Kidney capillary endothelial cell (primary cell): ENCODE data around the gene ADARB1.

Experiments
- DNase-seq: peaks from one replicate; pipeline ENCODE4 v3.0.0-alpha.2; 2018; ENCODE audit warnings: low spot score

ADARB1 gene

DNA sequence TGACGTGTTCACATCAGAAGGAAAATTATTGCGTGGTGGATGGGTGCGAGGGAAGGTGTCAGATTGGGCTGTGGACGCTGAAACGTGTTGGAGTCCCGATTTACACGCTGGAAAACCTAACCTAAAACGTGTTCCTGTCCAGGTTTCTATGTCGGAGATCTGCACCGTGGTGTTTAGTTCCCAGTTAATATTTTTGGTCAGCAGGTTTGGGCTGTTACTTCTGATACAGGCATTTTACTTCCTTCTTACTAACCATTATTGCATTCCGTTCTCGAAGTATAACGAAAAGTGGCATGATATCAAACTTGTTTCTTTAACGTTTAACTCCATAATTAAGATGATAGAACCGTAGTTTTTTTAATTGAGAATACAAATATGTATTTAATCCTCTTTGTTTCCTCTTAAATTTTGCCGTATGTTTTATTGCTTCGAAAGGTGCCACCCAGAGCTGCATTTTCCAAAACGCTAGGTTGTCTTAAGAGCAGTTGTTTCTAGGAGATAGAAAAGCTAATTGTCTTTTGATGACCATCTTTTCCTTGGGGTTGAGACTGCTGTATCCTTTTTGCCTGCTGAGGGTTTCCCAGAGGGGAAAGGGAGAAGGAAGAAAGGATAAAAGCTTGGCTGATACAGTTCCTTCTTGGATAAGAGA is 1.3 kb downstream of the ADARB1 start:
- DNase-seq = no peak

DNA sequence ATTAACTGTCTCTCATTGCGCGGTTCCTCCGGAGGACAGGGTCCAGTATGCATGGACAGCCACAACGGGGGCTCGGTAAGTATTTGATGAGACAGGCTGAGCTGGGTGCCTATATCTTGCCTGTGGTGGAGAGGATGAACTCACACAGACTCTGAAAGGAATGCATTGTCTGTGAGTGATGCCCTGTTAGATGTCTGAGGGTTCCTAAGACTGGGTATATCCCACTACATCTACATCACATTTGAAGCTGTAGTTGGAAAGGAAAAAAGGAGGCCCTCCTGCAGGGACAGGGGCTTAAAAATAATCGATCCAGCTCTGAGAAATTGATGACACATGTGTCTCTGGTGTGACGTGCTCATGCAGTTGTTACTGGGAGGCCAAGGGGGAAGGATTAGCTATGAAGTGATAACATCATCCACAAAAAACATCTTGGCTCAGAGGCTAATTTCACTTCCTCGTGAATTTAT is 1.9 kb downstream of the ADARB1 start:
- no peak for DNase-seq

DNA sequence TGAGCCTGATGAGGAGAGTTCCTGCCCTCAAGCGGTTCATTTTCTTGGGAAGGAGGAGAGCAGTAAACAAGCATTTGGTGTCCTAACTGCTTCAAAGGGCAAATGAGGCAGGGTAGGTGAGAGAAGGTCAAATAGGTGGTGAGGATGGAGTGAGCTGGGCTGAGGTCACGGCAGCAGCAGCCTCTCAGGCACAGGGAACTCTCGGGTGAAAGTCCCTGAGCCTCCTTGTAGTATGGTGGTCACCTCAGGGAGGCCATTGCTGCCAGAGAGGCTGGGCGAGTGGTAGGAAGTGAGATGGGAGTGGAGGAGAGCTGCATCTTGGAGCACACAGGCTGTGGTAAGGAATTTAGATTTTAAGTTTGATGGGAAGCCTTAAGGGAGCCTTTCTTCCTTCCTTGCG is 4.0 kb downstream of the ADARB1 start:
- DNase-seq = no peak

DNA sequence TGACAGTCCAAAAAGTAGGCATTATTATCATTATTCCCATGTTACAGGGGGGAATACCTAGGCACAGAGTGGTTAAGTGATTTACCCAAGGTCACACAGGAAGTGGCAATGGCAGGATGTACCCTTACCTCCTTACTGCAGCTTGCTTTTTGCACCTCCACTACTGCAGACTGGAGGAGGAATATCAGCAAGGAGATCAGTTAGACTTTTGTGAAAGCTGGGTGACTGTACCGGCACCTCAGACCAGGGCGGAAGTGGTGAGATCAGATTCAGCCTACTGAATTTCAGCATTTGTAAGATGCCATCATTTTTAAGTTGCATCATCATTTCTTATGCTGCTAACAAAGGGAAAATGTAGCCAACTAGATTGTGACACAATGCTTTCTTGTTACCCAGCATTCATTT is 4.5 kb downstream of the ADARB1 start:
- no peak for DNase-seq

DNA sequence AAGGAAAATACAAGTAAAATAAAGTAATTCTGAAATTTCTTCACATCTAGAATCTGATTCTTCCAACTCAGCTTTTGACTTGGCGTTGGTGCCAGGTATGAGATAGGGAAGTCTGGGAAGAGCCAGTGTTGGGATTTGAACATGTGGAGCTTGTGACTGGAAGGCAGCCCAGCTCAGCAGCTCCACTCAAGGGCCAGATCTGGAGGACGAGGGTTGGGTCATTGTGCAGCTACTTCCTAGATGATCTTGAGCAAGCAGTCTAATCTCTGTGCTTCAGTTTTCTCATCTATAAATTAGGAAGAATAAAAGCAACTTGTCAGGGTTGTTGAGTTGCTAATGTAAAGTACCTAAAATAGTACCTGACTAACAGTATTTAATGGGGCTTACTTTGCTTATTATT is 5.0 kb downstream of the ADARB1 start:
- DNase-seq = no peak

DNA sequence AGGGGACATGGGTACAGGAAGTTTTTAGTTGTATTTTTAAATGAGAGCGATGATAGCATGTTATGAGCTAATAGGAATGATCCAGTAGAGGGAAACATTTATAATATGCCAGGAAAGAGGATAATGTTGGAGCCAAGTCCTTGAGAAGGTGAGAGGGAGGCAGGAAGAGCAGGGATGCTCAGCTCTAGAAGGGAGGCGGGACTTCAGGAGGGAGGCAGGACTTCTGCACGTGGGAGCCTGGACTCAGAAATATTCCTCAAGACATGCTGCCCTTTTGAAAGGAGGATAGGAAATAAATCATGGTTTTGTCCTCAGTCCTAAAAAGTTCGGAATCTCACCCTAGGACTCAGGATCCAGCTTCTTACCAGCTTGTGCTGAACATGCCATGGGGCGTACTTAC is 5.9 kb downstream of the ADARB1 start:
- DNase-seq = no peak

DNA sequence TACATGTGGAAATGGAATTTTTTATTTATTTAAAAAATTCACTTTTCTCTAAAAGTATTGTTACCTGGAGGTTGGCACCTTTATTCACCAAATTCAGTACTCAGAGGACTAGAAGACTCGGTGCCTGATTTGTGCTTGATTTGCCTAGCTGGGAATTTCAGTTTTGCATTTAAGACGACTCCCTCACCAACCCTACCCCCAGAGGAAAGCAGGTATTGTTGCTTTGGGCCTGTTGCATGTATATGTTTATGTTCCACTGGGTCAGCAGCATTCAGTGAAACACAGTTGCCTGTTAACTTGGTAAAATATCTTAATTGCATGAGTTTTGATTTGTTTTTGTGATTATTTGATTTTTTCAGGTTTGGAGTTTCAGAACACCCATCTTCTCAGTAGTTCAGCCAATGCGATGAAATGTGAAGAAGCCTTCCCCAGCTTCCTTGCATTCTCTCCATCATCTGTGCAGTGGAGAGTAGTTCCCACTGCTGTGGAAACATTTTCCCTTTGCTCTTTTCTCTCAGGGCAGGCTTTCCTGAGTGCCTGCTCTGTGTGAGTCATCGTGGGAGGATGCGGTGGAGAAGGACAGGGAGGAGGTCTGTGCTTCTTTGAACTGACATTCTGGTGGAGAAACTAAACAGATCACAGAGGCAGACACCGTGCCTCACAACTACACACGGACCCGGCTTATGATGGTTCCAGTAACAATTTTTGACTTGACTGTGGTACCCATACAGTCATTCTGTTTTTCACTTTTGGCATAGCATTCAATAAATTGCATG is 6.4 kb downstream of the ADARB1 start:
- DNase-seq = no peak

DNA sequence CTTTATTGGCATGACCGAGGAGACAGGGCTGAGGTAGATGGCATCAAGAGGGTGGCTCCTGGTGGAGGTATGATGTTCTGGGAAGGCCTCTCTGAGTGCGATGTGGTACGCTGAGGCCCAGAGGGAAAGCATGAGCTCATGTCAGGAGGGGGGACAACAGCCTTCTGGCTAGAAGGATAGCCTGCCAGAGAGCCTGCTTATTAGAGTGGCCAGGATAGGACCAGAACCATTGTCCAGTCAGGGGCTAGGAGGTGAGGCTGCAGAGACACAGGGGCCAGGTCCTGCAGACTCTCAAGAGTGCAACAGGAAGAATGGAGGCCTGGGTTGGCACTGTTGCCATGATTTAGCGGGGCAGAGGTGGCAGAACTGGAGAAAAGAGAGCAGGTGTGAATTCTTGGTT is 7.3 kb downstream of the ADARB1 start:
- DNase-seq = no peak

DNA sequence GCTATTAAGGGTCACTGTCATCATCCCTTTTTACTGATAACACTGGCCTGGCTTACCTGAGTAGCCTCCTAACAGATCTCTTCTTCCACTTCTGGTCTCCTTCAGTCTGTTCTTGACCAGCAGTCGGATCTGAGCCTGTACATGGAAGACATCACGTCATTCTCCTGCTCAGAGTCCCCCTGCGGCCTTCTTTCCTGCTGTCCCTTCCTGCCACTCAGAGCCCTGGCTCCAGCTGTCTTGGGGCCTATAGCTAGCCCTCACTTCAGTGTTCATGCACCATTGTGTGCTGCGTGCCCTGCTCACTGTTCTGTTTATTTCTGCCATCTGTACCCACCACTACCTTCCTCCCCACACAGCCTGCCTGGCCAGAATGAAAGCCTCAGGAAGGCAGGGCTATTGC is 8.4 kb downstream of the ADARB1 start:
- no peak for DNase-seq

DNA sequence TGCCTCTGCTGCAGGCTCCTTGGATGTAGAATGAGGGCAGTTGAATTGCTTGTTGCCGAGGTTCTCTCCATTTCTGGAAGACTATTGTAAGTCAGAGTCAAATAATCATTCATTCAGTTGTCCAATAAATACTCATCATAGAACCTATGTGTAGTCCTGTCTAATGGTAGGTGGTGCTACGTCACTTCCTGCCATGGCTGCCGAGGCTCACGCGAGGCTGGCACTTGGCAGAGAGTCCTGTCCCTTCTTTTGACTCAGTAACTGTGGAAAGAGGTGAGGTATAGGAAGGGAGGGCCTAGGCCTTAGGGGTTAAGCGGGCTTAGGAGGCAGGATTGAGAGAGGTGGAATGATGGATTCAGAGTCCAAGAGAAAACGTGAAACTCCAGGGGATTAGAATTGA is 9.7 kb downstream of the ADARB1 start:
- DNase-seq = no peak

DNA sequence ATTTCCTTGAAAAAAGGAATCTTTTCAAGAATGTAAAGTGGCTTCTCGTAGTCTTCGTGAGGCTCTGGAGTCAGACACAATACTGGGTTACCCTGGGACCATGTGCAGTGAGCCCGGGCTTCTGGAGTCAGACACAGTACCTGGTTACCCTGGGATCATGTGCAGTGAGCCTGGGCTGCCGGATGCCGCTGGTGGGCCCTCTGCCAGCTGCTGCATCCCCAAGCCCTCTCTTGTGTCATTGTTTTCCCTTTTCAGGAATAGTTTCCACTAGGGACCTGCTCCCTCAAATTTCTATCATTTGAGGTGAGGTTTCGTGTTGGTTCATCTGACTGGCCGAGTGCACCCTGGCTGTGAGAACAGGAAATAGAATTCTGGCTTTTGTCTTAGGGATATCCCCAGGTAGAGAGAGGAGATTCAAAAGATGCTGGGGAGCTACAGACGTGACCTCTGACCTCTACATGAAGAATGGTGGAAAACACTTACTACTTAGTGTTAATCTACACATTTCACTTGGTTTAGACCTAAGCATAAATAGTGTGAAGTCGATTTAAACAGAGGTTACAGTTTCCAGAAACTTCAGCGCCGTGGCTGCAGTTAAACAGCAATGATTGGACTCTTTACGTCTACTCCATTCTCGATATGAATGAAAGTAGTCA is 10.6 kb downstream of the ADARB1 start:
- DNase-seq = no peak

DNA sequence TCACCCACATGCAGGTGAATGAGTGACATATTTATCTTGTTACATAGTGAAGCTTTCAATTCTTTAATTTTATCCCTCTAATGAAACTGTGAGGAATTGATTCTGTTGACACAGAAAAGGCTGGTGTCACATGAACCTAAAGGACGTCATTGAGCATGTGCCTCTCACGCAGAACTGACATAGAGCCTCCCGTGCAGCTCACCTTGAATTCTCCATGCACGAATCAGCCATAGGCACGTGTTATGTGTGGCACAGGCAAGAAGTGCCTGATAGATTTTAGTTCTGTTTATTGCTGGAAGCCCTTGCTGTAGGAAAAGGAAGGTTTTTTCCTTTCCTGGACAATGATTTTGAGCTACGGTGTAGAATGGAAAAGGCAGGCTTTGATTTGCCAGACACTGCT is 11.3 kb downstream of the ADARB1 start:
- DNase-seq = no peak

DNA sequence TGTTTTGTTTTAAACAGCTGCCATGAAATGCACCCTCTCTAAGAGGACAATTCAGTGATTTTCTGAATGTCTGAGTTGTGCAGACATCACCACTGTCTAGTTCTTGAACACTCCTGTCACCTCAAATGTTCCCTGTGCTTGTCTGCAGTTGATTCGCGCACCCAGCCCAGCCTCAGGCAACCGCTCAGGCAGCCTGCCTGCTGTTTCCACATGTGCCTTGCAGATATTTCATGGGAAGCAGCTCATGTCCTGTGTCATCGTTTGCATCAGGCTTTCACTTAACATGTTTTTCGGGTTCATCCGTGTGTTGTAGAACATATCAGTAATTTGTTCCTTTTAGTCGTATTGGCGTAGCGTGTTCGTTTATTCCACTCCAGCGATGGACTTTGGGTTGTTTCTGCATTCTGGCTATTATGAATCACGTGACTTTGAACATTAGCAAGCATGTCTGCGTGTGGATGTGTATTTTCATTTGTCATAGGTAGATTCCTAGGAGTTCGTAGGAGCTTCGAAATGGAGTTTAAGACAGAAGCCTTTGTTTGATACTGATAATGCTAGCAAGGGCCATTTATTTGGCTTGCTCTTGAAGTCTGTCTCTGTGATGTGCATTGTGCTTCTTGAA is 12.1 kb downstream of the ADARB1 start:
- DNase-seq = no peak

DNA sequence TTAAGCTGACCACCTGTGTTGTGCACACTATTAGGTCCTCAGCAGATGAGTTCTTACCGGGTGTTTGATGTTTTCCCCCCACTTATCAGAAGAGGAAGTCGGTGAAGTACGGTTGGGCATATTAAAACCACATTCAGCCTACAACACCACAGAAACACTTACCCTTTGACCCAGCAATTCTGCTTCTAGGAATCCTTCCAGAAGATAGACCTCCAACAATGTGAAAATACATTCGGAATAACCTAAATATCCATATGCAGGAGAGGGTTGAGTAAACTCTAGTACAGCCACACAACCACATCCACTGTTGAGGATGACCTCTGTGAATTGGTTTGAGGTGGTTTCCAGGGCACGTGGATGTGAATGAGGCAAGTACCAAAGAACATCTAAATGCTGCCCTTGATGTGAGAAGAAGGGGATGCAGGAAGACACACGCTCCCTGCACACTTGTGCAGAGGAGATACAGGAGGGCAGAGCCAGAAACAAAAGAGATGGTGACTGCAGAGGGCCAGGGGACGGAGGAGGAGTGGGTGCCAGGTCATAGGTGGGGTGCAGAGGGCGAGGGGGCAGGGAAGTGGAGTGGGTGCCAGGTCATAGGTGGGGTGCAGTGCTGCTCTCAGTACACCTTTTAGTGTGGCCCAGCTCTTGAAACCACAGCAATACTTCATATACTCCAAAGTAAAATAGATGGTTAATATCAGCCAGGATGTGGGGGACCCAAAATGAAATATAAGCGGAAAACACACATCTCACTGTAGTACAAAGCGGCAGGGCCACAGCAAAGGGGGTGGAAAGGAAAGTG is 12.8 kb downstream of the ADARB1 start:
- DNase-seq = no peak

DNA sequence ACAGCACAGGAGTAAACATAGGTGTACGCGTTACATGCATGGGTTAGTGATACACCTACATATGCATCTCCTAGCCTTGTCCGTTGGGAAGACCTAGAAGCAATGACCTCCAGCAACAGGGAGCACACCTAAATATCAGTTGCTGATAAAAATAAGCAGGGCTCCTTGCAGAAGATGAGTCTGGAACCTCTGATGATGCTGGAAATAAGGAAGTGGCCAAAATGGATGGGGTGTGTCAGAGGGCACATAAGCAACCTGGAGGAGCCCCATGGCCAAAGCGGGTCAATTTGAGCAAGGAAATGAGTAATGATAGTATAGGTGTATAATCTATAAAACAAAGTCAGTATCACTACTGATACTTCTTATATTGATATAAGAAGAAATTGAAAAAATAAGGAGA is 13.7 kb downstream of the ADARB1 start:
- no peak for DNase-seq

DNA sequence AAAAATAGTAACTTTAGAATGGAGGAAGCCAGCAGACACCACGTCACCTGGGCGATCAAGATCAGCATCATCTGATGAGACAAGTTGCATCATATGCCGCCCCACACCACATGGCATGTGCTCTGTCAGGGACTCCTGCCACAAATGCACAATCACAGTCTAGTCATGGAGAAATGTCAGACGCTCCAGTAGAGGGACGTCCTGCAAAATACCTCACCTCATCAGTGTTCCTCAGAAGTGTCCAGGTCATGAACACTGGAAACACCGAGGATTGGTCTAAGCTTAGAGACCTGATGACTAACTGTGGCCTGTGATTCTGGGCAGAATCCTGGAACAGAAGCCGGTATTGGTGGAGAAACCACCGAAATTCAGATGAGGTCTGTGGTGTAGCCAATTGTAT is 14.3 kb downstream of the ADARB1 start:
- no peak for DNase-seq

DNA sequence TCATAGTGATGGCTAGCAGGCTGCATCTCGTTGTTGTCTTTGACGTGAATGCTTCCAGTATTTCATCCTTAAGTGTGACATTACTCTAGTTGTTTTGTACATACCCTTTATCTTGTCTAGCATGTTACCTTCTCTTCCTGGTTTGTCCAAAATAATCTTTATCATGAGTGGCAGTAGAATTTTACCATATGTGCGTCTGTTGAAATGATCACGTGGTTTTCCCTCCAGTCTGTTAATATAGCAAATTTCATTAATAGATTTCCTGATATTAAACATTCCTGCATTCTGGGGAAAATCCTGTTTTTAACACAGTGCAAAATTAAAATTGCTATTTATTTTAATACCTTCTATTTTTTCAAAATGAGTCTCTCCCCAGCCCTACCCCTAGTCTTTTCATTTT is 15.6 kb downstream of the ADARB1 start:
- no peak for DNase-seq

DNA sequence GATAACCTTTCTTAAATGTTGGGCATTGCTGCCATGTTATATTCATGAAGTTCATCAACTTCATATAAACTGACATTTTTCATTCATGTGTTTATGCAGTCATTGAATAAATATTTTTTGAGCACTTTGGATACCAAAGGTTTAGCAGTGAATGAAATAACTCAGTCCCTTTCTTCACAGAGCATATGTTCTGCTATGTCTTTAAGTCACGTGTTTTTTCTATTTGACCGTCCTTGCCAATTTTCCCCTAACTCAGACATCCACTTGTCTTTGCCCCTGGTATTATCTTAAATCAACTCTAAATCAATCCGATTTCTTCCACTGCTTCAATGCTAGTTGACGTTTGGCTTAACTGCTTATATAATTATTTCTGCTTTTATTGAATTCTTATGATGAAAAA is 16.6 kb downstream of the ADARB1 start:
- no peak for DNase-seq

DNA sequence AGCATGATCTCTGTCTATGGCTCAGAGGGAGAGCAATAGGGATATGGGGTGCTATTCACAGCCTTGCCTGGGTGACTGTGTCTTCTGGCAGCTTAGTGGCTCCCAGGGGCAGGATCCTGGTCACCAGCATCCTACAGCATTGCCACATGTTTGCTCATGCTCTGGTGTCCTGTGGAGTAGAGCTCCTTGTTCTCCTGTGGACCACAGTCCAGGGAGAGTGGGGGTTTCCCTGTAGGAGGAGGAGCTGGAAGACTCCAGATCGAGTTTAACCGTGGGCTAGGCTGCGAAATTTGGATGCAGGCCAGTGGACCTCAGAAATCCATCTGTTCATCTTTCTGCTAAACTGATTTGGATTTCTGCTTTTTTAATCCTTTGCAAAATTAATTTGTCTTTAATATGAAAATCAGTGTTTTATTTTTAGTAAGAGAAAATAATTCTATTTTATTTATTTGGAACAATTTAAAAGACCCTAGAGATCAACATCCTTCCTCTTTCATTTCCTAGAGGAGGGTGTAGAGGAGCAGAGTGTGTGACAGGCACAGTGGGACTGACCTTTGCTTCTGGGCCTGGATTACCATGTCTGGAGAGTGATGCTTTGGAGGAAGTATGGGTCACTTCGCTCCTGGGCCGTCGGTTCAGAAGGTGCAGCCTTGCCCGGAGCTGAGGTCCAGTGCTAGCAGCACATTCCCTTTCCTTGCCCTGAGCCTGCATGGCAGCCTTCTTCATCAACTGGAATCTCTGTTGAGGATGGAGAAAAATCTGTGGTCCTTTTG is 17.4 kb downstream of the ADARB1 start:
- DNase-seq = no peak

DNA sequence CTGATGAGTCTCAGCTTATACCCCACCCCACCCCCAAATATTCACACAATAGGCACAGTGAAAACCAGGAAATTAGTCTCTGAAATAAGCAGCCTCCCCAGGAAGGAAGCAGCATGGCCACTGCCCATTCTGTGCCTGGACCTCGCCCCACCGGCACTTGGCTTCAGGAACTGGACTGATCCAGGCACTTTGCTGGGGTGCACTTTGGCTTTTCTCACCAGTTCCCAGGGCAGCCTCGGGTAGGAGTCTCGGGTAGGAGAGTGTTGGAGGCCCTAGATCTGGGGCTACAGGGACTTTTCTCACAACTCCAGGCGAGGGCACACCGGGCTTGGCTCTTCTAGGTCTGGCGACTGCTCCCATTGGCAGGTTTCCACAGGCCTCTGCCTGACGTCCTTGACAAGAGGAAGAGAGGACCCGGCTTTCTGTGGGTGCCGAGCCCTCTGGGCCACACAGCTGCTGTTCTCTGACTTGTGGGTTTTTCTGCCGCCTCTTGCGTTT is 18.7 kb downstream of the ADARB1 start:
- DNase-seq = peak; percentile 76

DNA sequence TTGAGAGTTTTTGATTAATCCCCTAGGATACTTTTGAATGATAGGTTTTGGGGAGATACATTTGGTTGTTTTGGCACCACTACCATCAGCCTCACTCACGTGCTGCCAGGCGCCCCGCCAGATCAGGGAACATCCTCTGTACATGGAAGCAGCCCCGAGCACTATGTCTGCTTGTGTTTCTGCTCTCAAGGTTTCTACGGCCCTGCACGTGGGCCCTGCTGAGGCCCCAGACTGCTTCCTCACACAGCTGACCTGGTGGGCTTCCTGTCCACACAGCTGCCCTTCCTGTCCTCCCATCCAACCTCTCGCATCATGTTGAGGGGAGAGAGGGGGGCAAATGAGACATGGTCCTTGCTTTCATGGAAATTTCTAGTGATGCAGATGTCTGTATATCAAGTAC is 20.0 kb downstream of the ADARB1 start:
- no peak for DNase-seq
